ENCODE measurements around the gene ABHD12. TPM values are rescaled to one million over a fixed set of nuclear protein-coding genes. Genes with fewer than 3 reads are reported as not detected.
"Not testable (repeated sequence)": the region's sequence is repeated elsewhere in the genome, so short reads cannot be mapped to it uniquely, and the experiment has no call there.

Gene ABHD12
- total RNA-seq, 1 donor from 2014 or later = 35.8 TPM

DNA sequence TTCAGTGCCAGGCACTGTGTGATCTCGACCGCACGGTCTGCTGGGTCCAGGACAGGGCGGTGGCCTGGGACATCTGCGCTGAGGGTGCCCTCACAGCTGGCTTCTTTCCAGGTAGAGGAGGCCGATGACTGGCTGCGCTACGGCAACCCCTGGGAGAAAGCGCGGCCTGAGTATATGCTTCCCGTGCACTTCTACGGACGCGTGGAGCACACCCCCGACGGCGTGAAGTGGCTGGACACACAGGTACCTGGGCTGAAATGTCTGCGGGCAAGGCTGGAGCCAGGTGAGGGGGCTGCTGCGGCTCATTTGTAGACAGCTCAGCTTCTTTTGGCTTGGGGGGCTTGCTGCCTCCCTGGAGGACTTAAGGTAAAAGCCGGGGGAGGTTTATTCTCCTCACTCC lies 116.2 kb downstream of the ABHD12 start:
- peak; percentile 74 for DNase-seq (ENCODE audit: low spot score)

DNA sequence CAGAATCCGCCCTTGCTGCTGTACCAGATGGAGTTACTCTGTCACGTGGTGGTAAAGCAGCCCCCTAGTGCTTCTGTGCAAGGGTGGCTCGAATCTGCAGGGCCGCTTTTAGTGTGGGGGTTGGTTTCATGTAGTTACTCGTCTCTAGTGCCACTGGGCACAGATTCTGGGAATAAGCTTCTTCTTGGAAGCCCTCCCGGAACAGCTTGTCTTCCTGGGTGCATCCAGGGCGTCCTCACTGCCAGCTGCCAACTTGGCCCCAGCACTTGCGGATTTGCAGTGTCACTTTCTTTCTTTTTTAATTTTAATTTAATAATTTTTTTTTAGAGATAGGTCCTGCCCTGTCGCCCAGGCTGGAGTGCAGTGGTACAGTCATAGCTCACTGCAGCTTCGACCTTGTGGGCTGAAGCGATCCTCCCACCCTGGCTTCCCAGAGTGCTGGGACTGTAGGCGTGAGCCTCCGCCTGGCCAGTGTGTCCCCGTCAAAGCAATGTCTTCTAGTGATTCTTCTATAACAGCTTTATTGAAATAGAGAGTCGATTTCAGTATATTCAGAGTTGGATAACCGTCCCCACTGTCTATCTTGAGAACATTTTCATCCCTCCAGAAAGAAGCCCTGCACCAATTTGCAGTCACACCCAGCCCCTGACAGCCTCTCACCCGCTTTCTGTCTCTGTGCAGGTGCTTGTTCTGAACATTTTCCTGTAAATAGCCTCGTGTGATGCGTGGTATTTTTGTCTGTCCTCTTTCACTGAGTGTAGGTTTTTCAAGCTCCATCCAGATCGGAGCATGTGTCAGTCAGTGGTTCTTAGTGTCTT lies 116.9 kb downstream of the ABHD12 start:
- DNase-seq (ENCODE audit: low spot score) = peak; percentile 64
- intact Hi-C loops (cut with DNase I) = loop anchor here (2.0 kb wide), 1 partner anchor 15 kb away; no protein-coding TSS in a partner anchor

More for the DNA sequence above, 116.2 kb downstream of the ABHD12 start:
- intact Hi-C loops (cut with DNase I) = no loop called here

DNA sequence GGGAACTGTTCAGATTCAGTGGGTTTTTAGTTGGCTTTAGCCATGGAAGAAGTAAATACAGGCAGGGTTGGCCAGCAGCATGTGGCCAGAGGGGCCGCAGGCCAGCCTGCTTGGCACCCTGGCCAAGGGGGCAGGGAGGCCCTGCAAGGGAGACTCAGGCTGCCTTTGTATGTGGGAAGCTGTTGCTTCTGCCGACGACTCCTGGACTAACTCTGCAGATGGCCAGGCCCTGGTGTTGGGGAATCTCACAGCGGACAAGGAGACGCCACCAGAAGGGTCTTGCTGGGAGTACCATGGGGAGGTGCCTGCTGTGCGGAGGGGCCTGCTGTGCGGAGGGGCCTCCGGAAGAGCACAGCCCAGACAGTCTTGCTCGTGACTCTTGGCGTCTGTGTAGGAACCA lies 117.6 kb downstream of the ABHD12 start:
- peak; percentile 68 for DNase-seq (ENCODE audit: low spot score)
- intact Hi-C loops (cut with DNase I) = loop anchor here (2.0 kb wide), 1 partner anchor 14 kb away; no protein-coding TSS in a partner anchor

DNA sequence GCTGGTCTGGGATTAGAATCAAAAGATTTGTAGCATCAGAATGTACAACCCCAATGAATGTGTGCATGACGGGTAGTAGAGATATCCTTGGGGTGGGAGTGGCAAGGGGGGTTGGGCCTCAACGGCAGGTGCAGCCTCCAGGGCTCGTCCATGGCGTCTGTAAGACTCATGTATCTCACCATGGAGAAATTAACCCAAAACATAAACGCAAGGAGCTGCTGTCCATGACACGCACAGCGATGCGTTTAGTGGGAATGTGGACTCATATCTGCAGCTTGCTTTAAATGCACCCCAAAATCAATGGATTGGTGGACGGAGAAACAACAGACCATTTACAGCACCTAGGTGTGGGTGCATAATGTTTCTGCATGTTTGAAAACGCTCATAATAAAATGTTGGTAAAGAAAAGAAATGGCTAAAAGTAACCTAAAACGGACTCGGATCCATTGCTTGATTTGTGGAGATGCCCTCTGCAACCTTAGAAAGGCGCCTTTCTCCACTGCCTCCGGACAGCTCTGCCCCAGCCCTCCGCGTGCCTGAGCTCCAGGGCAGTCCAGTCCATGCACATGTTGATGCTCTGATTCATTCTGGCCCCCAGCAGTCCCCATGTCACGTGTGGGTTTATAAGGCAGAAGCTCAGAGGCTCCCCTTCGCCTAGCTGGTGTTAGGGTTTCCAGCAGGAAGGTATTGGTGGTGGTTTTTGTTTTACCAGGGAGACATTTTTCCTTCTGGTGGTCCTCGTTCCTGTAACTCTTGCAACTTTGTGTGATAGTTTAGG lies 118.2 kb downstream of the ABHD12 start:
- peak; percentile 58 for DNase-seq (ENCODE audit: low spot score)
- intact Hi-C loops (cut with DNase I) = loop anchor here (2.0 kb wide), 1 partner anchor 14 kb away; no protein-coding TSS in a partner anchor

DNA sequence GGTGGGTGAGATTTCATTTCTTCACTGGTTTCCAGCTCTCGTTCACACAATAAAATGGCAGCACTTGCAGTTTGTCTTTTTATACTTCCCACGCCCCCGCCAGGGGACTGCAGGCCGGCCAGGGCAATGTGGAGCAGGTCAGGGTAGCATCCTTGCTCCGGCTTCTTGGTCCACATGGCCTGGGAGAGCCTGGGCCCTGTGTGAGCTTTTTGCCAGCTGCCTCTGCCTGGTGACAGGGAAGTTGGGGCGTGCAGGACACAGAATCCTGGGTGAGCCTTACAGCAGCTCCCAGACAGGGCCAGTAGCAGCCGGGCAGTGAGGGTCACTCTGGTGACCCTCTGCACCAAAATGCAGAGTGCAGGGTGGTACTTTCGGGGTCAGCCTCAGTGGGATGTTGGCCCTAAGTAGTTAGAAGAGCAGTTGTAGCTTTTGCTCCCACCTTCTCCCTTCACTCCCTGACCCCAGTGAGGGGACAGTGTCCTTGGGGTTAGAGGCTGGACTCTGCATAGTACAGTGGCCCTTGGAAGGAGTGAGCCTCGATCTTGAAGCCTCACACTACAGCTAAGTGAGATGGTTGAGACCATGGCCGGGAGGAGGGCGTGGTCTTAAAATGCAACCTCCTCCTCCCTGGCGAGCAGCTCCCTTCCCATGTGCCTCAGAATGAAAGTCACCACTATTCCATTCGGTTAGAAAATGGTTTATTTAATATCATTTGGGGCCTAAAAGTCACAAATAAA lies 119.0 kb downstream of the ABHD12 start:
- DNase-seq (ENCODE audit: low spot score) = no peak
- intact Hi-C loops (cut with DNase I) = loop anchor here (2.0 kb wide), 1 partner anchor 13 kb away; no protein-coding TSS in a partner anchor

DNA sequence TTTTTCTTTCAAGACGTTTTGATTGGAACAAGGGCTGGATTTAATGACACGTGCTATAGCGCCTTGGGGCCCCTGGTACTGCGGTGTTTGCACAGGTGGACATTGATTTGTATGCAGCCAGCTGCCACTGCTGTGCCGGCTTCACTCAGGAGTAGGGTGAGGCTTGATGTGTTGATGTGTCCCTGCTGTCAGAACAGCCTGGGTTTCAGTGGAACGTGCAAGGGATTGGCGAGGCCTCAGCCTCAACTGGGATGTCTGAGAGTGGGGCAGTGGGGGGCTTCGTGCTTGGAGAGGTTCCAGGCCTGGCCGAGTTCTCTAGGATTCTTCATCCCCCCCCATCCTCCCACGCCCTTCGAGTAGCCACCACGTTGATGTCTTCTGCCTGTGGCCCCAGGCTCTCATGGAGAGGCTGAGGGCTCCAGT lies 119.8 kb downstream of the ABHD12 start:
- DNase-seq (ENCODE audit: low spot score) = peak; percentile 70
- intact Hi-C loops (cut with DNase I) = no loop called here

DNA sequence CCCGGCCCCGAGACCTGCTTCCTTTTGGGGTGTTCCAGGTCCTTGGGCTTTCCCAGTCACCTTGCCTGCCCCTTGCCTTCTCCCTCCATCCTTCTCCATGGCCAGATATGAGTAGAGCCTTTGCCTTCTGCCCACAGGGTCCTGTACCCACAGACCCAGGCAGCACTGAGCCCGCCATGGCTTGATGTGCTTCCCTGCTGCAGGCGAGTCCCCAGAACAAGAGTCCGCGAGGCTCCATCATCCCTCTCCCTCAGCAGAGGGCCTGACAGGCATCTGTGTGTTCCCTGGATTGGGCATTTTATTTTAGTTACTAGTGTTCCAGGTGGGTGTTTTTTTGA lies 120.8 kb downstream of the ABHD12 start:
- intact Hi-C loops (cut with DNase I) = no loop called here
- DNase-seq (ENCODE audit: low spot score) = no peak

DNA sequence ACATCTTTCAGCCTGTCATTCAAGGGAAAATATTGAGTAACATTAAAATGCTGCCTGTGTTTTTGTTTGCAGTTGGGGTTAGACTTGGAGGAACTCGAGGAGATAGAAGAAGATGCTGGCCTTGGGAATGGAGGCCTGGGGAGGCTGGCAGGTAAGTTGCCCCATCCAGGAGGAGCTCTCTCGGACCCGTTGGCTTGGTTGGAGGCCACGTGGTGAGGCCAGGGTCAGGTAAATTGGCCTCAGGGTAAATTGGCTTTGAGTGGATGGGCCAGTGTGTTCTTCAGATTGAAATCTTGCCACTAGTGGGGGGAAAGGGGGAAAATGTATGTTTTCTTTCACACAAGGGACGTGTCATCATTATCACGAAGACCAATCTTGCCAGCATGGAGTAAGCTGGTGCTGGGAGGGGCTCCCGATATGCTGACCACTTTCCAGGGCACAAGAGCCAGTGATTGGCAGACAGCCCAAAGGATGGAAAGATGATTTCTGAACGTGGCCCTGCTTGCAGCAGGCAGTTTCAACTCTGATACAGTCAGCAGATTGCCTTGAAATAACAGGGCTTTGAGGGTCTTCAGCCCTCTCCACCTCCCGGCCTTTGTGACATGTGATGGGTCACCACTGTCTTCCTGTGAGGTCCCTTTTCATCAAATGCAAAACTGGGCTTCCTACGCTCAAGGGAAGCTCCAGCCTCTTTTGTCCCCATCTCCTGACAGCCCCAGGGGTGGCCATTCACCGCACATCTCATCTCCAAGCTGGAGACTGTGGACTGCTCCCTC lies 121.4 kb downstream of the ABHD12 start:
- DNase-seq (ENCODE audit: low spot score) = peak; percentile 46
- intact Hi-C loops (cut with DNase I) = no loop called here

DNA sequence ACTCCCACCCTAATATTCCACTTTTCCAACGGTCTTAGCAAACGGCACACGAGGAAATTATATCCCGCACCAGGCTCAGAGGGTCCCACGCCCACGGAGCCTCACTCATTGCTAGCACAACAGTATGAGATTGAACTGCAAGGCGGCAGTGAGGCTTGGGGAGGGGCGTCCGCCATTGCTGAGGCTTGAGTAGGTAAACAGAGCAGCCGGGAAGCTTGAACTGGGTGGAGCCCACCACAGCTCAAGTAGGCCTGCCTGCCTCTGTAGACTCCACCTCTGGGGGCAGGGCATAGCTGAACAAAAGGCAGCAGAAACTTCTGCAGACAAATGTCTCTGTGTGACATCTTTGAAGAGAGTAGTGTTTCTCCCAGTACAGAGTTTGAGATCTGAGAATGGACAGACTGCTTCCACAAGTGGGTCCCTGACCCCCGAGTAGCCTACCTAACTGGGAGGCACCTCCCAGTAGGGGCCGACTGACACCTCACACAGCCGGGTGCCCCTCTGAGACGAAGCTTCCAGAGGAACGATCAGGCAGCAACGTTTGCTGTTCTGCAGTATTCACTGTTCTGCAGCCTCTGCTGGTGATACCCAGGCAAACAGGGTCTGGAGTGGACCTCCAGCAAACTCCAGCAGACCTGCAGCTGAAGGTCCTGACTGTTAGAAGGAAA lies 129.7 kb downstream of the ABHD12 start:
- intact Hi-C loops (cut with DNase I) = not testable (repeated sequence)
- peak; percentile 63 for DNase-seq (ENCODE audit: low spot score)

DNA sequence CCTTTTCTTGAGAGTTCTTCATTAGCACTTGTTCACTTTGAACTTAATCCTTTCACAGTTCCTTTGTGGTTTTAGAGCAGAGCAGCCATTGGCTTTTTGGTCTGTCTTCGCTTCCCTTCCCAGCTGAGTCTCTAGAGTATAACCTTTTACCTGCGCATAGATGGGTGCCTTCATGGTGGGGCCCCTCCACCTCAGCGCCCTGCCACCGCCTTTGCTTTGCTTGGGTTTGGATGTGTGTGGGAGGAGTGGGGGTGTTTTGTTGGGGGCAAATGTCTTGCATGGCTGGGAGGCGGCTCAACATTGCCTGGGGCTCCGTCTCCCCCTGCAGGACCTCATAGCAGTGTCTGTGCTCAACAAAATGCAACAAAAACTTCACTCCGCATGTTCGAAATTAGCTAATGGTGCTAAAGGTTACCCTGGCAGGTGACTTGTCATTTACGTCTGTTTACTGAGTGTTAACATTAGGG lies 130.8 kb downstream of the ABHD12 start:
- peak; percentile 60 for DNase-seq (ENCODE audit: low spot score)
- intact Hi-C loops (cut with DNase I) = loop anchor here (2.0 kb wide), 1 partner anchor 13 kb away; no protein-coding TSS in a partner anchor

DNA sequence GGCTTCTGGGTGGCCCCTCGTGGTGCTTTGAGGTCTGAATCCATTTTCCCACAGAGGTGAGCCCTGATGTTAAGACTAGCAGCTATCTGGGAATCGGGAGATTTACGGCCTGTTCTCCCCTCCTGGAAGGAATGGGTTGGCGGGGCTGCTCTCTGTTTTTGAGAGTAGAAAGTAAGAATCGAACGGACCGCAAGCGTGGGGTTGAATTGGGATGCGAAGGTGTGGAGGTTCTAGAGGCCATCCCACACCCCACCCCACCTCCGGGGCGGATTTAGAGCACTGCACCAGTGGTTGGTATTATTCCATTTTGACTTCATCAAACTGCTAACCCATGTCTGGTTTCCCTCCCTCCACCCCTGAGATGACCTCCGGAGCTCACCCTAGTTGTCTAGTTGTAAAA lies 131.3 kb downstream of the ABHD12 start:
- peak; percentile 38 for DNase-seq (ENCODE audit: low spot score)
- intact Hi-C loops (cut with DNase I) = loop anchor here (2.0 kb wide), 1 partner anchor 13 kb away; no protein-coding TSS in a partner anchor

DNA sequence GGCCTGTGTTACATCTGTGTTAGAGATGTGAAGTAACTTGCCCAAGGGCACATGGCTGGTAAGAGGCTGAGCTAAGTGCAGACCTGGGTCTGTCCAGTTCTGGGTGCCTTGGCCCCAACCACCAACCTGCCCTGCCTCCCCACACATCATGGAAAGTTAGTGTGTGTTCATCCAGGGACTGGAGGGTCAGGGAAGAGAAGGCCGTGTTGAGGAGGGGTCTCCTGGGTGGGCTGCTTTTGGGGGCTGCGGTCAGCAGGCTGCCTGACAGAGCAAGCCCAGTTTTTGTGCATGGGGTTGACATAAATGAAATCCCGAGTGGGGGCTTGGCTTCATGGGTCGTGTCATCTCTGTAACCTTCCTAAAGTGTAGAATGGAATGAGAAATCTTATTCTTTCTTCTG lies 131.8 kb downstream of the ABHD12 start:
- peak; percentile 65 for DNase-seq (ENCODE audit: low spot score)
- intact Hi-C loops (cut with DNase I) = loop anchor here (2.0 kb wide), 1 partner anchor 14 kb away; no protein-coding TSS in a partner anchor

DNA sequence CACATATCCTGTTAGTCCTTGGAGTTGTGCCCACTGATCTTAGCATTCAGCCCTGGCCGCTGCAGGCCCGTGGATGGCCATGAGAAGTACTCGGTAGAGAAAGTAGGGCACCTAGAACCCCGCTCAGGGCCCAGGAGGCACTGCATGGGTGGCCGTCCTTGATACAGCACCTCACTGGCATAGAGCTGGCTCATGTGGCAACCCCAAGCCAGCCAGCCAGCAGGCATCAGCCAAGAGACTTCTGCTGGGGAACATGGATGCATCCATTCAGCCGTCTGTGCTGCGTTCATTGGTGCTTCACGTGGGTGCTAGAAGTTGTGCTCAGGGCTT lies 132.2 kb downstream of the ABHD12 start:
- intact Hi-C loops (cut with DNase I) = loop anchor here (2.0 kb wide), 1 partner anchor 14 kb away; no protein-coding TSS in a partner anchor
- no peak for DNase-seq (ENCODE audit: low spot score)

DNA sequence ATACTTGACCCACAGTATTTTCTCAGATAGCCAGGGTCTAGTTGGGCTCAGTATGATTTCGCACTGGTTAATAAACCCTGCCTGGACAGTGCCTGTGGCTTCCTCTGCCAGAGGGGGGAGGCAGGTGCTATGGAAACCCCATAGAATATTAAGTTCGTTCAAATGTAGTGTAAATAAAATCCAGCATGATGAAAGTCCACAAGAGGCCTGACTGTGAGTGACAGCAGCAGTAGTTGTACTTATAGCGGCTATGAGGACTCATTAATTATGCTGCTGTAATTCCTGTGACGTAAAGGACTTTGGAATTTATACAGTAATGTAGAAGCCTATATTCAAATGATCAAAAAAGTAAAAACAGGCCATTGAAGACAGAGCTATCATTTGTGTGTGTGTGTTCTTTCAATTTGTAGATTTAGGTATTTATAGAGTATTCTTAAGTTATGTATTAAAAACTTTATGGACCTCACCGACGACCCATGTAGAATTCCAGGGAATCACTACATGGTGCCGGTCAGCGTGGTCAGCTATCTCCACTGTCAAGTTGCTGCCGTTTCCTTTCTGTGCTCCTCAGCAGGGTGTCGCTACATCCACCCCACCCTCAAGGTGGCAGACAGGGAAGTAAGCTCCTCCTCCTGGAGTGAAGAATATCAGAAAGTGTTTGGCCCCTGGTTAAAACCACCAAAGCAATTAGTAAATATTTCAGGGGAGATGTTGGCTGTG lies 132.7 kb downstream of the ABHD12 start:
- DNase-seq (ENCODE audit: low spot score) = no peak
- intact Hi-C loops (cut with DNase I) = loop anchor here (2.0 kb wide), 1 partner anchor 15 kb away; no protein-coding TSS in a partner anchor

DNA sequence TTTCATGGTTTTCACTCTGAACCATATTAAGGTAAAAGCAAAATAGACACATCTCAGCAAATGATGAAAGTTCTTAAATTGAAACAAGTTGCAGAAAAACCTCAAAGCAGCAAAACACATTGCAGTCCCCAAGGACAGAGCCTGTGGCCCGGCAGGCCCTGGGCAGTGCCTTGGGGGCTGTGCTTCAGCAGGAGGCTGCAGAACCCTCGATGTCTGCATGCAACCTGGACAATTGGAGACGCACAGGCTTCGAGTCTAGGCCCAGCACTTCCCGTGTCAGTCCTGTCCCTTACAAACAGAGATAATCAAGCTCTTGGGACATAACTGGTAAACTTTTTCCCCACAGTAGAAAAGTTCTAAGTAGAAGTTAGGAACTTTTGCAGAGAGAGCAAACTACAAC lies 133.5 kb downstream of the ABHD12 start:
- DNase-seq (ENCODE audit: low spot score) = peak; percentile 68
- intact Hi-C loops (cut with DNase I) = no loop called here

DNA sequence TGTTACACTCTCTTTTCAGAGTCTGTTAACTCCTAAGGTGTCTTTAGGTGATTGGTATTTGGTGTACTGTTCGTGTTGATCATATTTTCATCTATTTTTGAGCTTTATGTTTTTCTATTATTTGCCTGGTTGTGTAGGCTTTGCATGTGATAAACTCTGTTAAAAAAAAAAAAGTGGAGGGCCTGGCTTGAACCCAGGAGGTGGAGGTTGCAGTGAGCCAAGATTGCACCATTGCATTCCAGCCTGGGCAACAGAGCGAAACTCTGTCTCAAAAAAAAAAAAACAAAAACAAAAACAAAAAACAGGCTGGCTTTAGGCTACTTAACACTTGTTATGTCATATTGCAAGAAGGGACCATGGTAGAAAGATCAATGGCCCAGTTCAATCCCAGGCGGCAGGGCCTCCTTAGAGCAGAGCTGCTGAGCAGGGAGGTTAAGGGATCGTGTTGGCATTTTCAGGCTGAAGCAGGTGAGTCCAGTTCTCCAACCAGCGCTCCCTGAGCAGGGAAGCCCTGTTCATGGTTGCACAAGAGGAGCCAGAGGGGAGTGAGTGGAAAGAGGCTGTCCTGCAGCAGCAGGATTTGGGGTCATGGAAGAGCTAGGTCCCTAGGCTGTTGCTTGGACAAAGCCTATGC lies 134.3 kb downstream of the ABHD12 start:
- intact Hi-C loops (cut with DNase I) = no loop called here
- DNase-seq (ENCODE audit: low spot score) = no peak

DNA sequence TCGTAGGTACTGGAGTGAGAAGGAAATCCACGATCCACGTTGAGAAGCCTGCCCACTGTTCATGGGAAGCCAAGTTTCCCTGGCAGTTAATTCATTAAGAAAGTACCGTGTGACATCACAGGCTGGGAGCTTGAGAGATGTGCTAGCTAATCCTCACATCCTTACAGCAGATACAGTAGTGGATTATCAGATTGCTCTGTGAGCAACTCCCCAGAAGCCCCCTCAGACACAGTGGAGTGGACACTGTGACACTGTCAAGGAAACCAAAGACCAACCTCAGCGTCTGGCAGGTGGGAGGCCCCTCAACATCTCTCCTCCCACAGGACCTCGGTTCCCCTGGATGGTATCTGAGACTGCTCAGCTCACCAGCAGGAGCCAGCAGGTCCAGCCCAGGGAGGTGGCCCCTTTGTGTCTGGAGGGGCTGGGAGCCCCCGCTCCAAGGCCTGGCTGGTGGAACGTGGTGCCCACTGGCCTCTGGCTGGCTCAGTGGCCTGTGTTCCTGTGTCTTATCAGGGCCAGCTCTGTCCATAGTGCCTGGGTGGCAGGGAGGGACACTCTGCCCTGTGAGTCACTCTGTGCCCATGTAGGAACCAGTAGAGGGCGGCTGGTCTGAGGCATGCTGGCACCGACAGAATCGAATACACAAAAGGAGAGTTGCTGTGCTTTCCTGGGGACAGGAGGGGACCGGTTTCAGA lies 135.5 kb downstream of the ABHD12 start:
- DNase-seq (ENCODE audit: low spot score) = peak; percentile 83
- intact Hi-C loops (cut with DNase I) = no loop called here
